Right lobe of liver (tissue), 4 donors: ENCODE measurements around the gene TC2N.

Source experiments
- CTCF ChIP-seq, 4 donors: fragments of 200-600 bp in 3 of 4; fragments of 450-650 bp in 1 of 4; IDR thresholded peaks; one replicate each; pipeline versions ENCODE4 v1.5.1 to v1.8.0; 2016 to 2022; ENCODE audit warnings: antibody characterized with exemption in 4 of 4, mild to moderate bottlenecking in 2 of 4
- POLR2A ChIP-seq: fragments of 450-650 bp; IDR thresholded peaks from one replicate; pipeline ENCODE4 v1.6.1; 2017; ENCODE audit warnings: antibody characterized with exemption, mild to moderate bottlenecking
- donor health status: DM: no; HTN: no; CAD: no.
- donor health status: DM: no; HTN: no; CAD: no.
- donor health status: DM: no; HTN: yes; CAD: no.

- TF ChIP-seq CTCF (IDR thresholded peaks at IDR 0.05) (no peak), POLR2A (no peak)
These were observed 5.5 kb upstream of the TC2N start for GRCh38 chr14:91872517-91873470.
